B cell (primary cell): ENCODE results near the gene LYST. TPM values are rescaled to one million over a fixed set of nuclear protein-coding genes. Genes with fewer than 3 reads are reported as not detected.

Experiments
- ATAC-seq: fragments of 200-7000 bp; cut with Tn5 transposase; one replicate; pipeline ENCODE4 v1.10.0; 2021; ENCODE audit warnings: low read depth, mild to moderate bottlenecking, moderate number of reproducible peaks, moderate library complexity
- CTCF ChIA-PET: fragments of 350-600 bp; sonication (Branson Sonifier 250); formaldehyde crosslinking; loops from one replicate; lab custom pipeline; 2021; ENCODE audit warnings: antibody characterized with exemption, inconsistent platforms; lab: Charles Lee
- POLR2A ChIA-PET: fragments of 350-600 bp; sonication (Branson Sonifier 250); formaldehyde crosslinking; loops from one replicate; lab custom pipeline; 2021; ENCODE audit warnings: antibody characterized with exemption; lab: Charles Lee
- DNase-seq: peaks from one replicate; pipeline ENCODE4 v3.0.0; 2013
- H2AFZ ChIP-seq: 2 replicates; pipeline ENCODE4 v1.6.1; 2012; ENCODE audit warnings: mild to moderate bottlenecking, low read depth, low read length; ENCODE audit not compliant: insufficient read depth, poor library complexity, severe bottlenecking
- H3K27ac ChIP-seq, 2 donors: 1 replicate in 1 of 2; 2 replicates in 1 of 2; pipeline ENCODE4 v1.5.1; 2012 to 2013; ENCODE audit warnings: low read length in 2 of 2, mild to moderate bottlenecking in 2 of 2, moderate library complexity in 1 of 2
- H3K27me3 ChIP-seq, 4 experiments: fragments of 200-600 bp in 1 of 4; sonication (generic) in 1 of 4; replicated peaks in 1 of 4; 1 replicate in 2 of 4; 2 replicates in 2 of 4; pipeline versions ENCODE4 v1.6.1 to v1.7.0; 2013 to 2016; ENCODE audit warnings: low read length in 3 of 4, mild to moderate bottlenecking in 2 of 4, mixed read lengths in 1 of 4, moderate library complexity in 1 of 4; ENCODE audit not compliant: insufficient read depth in 4 of 4, control insufficient read depth in 3 of 4; ENCODE audit errors: control extremely low read depth in 1 of 4
- H3K36me3 ChIP-seq, 2 experiments: replicated peaks in 1 of 2; 1 replicate in 1 of 2; 2 replicates in 1 of 2; pipeline versions ENCODE4 v1.6.1 to v1.7.1; 2013; ENCODE audit warnings: low read length in 1 of 2; ENCODE audit not compliant: insufficient read depth in 2 of 2, control insufficient read depth in 1 of 2; ENCODE audit errors: control extremely low read depth in 1 of 2, extremely low read depth in 1 of 2
- H3K4me1 ChIP-seq, 2 donors: fragments of 200-600 bp in 1 of 2; sonication (generic) in 1 of 2; 1 replicate in 1 of 2; 2 replicates in 1 of 2; pipeline versions ENCODE4 v1.5.1 to v1.6.1; 2013 to 2017; ENCODE audit warnings: low read length in 2 of 2; ENCODE audit not compliant: control insufficient read depth in 2 of 2, insufficient read depth in 2 of 2
- H3K4me2 ChIP-seq: replicated peaks from 2 replicates; pipeline ENCODE3; 2012; ENCODE audit warnings: mild to moderate bottlenecking, low read depth, low read length; ENCODE audit not compliant: poor library complexity, severe bottlenecking
- H3K4me3 ChIP-seq, 5 experiments: fragments of 200-600 bp in 1 of 5; sonication (generic) in 1 of 5; 1 replicate in 3 of 5; 2 replicates in 2 of 5; pipeline versions ENCODE4 v1.5.1 to v1.7.0; 2011 to 2016; ENCODE audit warnings: low read length in 4 of 5, mild to moderate bottlenecking in 4 of 5, low read depth in 2 of 5, control low read depth in 1 of 5, moderate library complexity in 1 of 5; ENCODE audit not compliant: insufficient read depth in 1 of 5; ENCODE audit errors: control extremely low read depth in 1 of 5, extremely low read depth in 1 of 5
- H3K79me2 ChIP-seq: fragments of 200-600 bp; sonication (generic); one replicate; pipeline ENCODE4 v1.6.0; 2016; ENCODE audit warnings: low read length; ENCODE audit not compliant: control insufficient read depth, insufficient read depth
- H3K9ac ChIP-seq: fragments of 200-600 bp; sonication (generic); 2 replicates; pipeline ENCODE4 v1.6.1; 2017; ENCODE audit warnings: mild to moderate bottlenecking, low read length, moderate library complexity
- H3K9me3 ChIP-seq, 3 donors: one replicate each; pipeline versions ENCODE4 v1.6.1 to v1.7.1; 2013; ENCODE audit warnings: low read length in 2 of 3; ENCODE audit not compliant: control insufficient read depth in 2 of 3, insufficient read depth in 1 of 3; ENCODE audit errors: control extremely low read depth in 1 of 3
- H4K20me1 ChIP-seq: 2 replicates; pipeline ENCODE4 v1.6.0; 2012; ENCODE audit warnings: mild to moderate bottlenecking, low read length; ENCODE audit not compliant: insufficient read depth, control insufficient read depth, poor library complexity, severe bottlenecking
- H3K27ac Mint-ChIP-seq: one replicate; pipeline ENCODE4 v1.8.0; 2021; ENCODE audit warnings: mixed read lengths
- H3K27me3 Mint-ChIP-seq: one replicate; pipeline ENCODE4 v1.8.0; 2021; ENCODE audit warnings: mixed read lengths
- H3K4me1 Mint-ChIP-seq: one replicate; pipeline ENCODE4 v1.8.0; 2021; ENCODE audit warnings: mixed read lengths
- H3K4me3 Mint-ChIP-seq: one replicate; pipeline ENCODE4 v1.8.0; 2021; ENCODE audit warnings: mixed read lengths
- H3K9me3 Mint-ChIP-seq: one replicate; pipeline ENCODE4 v1.8.0; 2022; ENCODE audit warnings: mixed read lengths; ENCODE audit not compliant: insufficient read depth
- EZH2 ChIP-seq: IDR thresholded peaks from 2 replicates; pipeline ENCODE4 v1.6.1; 2012; ENCODE audit warnings: borderline replicate concordance, low read depth, mild to moderate bottlenecking, moderate library complexity, low read length; ENCODE audit not compliant: insufficient read depth, poor library complexity, severe bottlenecking
- WGBS: methylation state at CpG from one replicate; pipeline ENCODE4 v1.1.5; 2013; ENCODE audit warnings: missing lambda C conversion rate; ENCODE audit not compliant: insufficient coverage; 5-methylcytosine and 5-hydroxymethylcytosine counted together
- intact Hi-C: fragments of 100-400 bp; cut with micrococcal nuclease; formaldehyde crosslinking; loops from one replicate; pipeline ENCODE4 v1.10.0; 2022
- polyA plus RNA-seq: library from polyadenylated mRNA; depleted of rRNA; stranded (reverse); fragments of >200 nt; gene quantifications from 2 replicates; pipeline ENCODE4 v1.2.3, GENCODE V29; 2012
- total RNA-seq, 2 donors: library from RNA; stranded (reverse); fragments of 120-200 nt in 1 of 2; gene quantifications; 1 replicate in 1 of 2; 2 replicates in 1 of 2; pipeline versions ENCODE4 v1.2.3 to v1.2.4, GENCODE V29; 2013 to 2022
- TF ChIP-seq, protein P1 (sequence below): fragments of 200-600 bp; IDR thresholded peaks from one replicate; pipeline ENCODE4 v1.8.0; 2022; ENCODE audit warnings: antibody characterized with exemption, mild to moderate bottlenecking

LYST gene
- total and polyA plus RNA-seq, 2 donors (not counting 1 experiment from before 2014, with no cell fraction given), result 50.4 to 120 TPM

GRCh38 chr1:235617808-235618207 is 248.9 kb downstream of the LYST start:
- Mint-ChIP-seq H3K4me1 (no peaks in the 10 kb centered on the region), H3K27ac (no peak overlapping the region), H3K4me3 (no peak overlapping the region), H3K9me3 (no peaks in the 10 kb centered on the region), H3K27me3 (peaks cover 6% of the 10 kb centered on the region)
- H3K79me2 ChIP-seq, result no peaks in the 10 kb centered on the region
- ChIA-PET POLR2A (no interaction called here), CTCF (interaction anchor here (0.7 kb wide), 1 partner anchor 151 kb away, joined by 3 read pairs; no protein-coding TSS in a partner anchor)
- no peak overlapping the region for H3K4me3 ChIP-seq
- H3K4me1 ChIP-seq, result no peaks in the 10 kb centered on the region
- H2AFZ ChIP-seq, result no peak overlapping the region
- intact Hi-C loops, result no loop called here
- no peak overlapping the region for H3K9ac ChIP-seq
- H3K4me2 ChIP-seq, result no peak overlapping the region
- no peaks in the 10 kb centered on the region for H3K36me3 ChIP-seq
- ATAC-seq (no peak), DNase-seq (no peak)
- no peaks in the 10 kb centered on the region for H4K20me1 ChIP-seq
- no peak overlapping the region for H3K27ac ChIP-seq
- H3K27me3 ChIP-seq, result peaks cover 0 to 3% (median 0%) of the 10 kb centered on the region in 4 experiments
- no peaks in the 10 kb centered on the region for H3K9me3 ChIP-seq
- no CpG with 5 or more reads among the region's 3 CpGs for WGBS
- TF ChIP-seq EZH2, result no peak
- TF ChIP-seq, protein P1, sequence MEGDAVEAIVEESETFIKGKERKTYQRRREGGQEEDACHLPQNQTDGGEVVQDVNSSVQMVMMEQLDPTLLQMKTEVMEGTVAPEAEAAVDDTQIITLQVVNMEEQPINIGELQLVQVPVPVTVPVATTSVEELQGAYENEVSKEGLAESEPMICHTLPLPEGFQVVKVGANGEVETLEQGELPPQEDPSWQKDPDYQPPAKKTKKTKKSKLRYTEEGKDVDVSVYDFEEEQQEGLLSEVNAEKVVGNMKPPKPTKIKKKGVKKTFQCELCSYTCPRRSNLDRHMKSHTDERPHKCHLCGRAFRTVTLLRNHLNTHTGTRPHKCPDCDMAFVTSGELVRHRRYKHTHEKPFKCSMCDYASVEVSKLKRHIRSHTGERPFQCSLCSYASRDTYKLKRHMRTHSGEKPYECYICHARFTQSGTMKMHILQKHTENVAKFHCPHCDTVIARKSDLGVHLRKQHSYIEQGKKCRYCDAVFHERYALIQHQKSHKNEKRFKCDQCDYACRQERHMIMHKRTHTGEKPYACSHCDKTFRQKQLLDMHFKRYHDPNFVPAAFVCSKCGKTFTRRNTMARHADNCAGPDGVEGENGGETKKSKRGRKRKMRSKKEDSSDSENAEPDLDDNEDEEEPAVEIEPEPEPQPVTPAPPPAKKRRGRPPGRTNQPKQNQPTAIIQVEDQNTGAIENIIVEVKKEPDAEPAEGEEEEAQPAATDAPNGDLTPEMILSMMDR, result no peak

GRCh38 chr1:235617140-235617539 is 249.6 kb downstream of the LYST start:
- POLR2A ChIA-PET, result no interaction called here
- no peaks in the 10 kb centered on the region for H3K4me1 Mint-ChIP-seq
- no peak overlapping the region for H3K4me3 ChIP-seq
- no peak for DNase-seq
- 100% methylated on average over 2 of the region's 3 CpGs for WGBS
- H2AFZ ChIP-seq, result no peak overlapping the region
- H3K4me3 Mint-ChIP-seq, result no peak overlapping the region
- H3K4me1 ChIP-seq, result no peaks in the 10 kb centered on the region
- H3K27me3 ChIP-seq, result peaks cover 0 to 3% (median 0%) of the 10 kb centered on the region in 4 experiments
- H3K79me2 ChIP-seq, result no peaks in the 10 kb centered on the region
- H3K27me3 Mint-ChIP-seq, result peaks cover 6% of the 10 kb centered on the region
- H3K9ac ChIP-seq, result no peak overlapping the region
- CTCF ChIA-PET, result no interaction called here
- no peaks in the 10 kb centered on the region for H4K20me1 ChIP-seq
- no peak for ATAC-seq
- no peak overlapping the region for H3K27ac ChIP-seq
- no peak overlapping the region for H3K4me2 ChIP-seq
- H3K27ac Mint-ChIP-seq, result no peak overlapping the region
- intact Hi-C loops, result no loop called here
- H3K9me3 Mint-ChIP-seq, result no peaks in the 10 kb centered on the region
- H3K9me3 ChIP-seq, result no peaks in the 10 kb centered on the region
- H3K36me3 ChIP-seq, result no peaks in the 10 kb centered on the region
- TF ChIP-seq EZH2, result no peak
- TF ChIP-seq, protein P1, result no peak
